ENCODE measurements around the gene TRAM1L1.

TRAM1L1 gene

GRCh38 chr4:117084866-117085701, at the start of gene TRAM1L1:
Gene TRAM1L1, minus strand, starts transcription at chr4:117085576. Its CDS starts 183 bp downstream, at chr4:117085393.
- H3K27ac ChIP-seq: no peak within 1 kb of the TSS
- no peak for TF ChIP-seq CTCF (conservative IDR thresholded peaks at IDR 0.05)

- H3K27ac ChIP-seq: no peak overlapping the region
- peak; percentile 80 for TF ChIP-seq CTCF (conservative IDR thresholded peaks at IDR 0.05)
These were observed 49.0 kb upstream of the TRAM1L1 start for GRCh38 chr4:117134386-117134785.

- H3K27ac ChIP-seq: no peak overlapping the region
- TF ChIP-seq CTCF (conservative IDR thresholded peaks at IDR 0.05): no peak
These were observed 11.5 kb upstream of the TRAM1L1 start for GRCh38 chr4:117096886-117097285.

GRCh38 chr4:117096462-117096861, 11.1 kb upstream of the TRAM1L1 start:
- TF ChIP-seq CTCF (conservative IDR thresholded peaks at IDR 0.05): no peak
- no peak overlapping the region for H3K27ac ChIP-seq

- TF ChIP-seq CTCF (conservative IDR thresholded peaks at IDR 0.05): no peak
- no peak overlapping the region for H3K27ac ChIP-seq
These were observed 8.2 kb upstream of the TRAM1L1 start for GRCh38 chr4:117093571-117093970.

- no peak overlapping the region for H3K27ac ChIP-seq
- no peak for TF ChIP-seq CTCF (conservative IDR thresholded peaks at IDR 0.05)
These were observed 7.6 kb downstream of the TRAM1L1 start for GRCh38 chr4:117077760-117078159.

GRCh38 chr4:117068120-117068519, 17.3 kb downstream of the TRAM1L1 start:
- TF ChIP-seq CTCF (conservative IDR thresholded peaks at IDR 0.05): no peak
- H3K27ac ChIP-seq: no peak overlapping the region
